Upper lobe of right lung (tissue), 1 donor: ENCODE data around the gene SLC6A18. TPM values are rescaled to one million over a fixed set of nuclear protein-coding genes. Genes with fewer than 3 reads are reported as not detected.

Experiments used
- ATAC-seq: fragments of 200-7000 bp; cut with Tn5 transposase; one replicate; pipeline ENCODE4 v1.9.1; 2020; ENCODE audit warnings: mild to moderate bottlenecking, moderate library complexity
- DNase-seq: peaks from one replicate; pipeline ENCODE4 v3.0.0-alpha.2; 2020
- H3K27ac ChIP-seq: fragments of 200-600 bp; one replicate; pipeline ENCODE4 v1.8.0; 2022
- H3K27me3 ChIP-seq: fragments of 200-600 bp; one replicate; pipeline ENCODE4 v1.8.0; 2022; ENCODE audit warnings: mild to moderate bottlenecking
- H3K36me3 ChIP-seq: fragments of 200-600 bp; one replicate; pipeline ENCODE4 v1.8.0; 2022
- H3K4me1 ChIP-seq: fragments of 200-600 bp; one replicate; pipeline ENCODE4 v1.8.0; 2022
- H3K4me3 ChIP-seq: fragments of 200-600 bp; one replicate; pipeline ENCODE4 v1.8.0; 2022; ENCODE audit warnings: mild to moderate bottlenecking
- H3K9me3 ChIP-seq: fragments of 200-600 bp; one replicate; pipeline ENCODE4 v1.8.0; 2022
- intact Hi-C: fragments of 100-400 bp; cut with DNase I; formaldehyde crosslinking; loops from one replicate; pipeline ENCODE4 v1.11.0; 2022
- total RNA-seq: library from RNA; stranded (reverse); fragmentation: NEBNext Ultra II Directional; extraction: Animal tissue kit (Norgen Biotek cat#: 25700); gene quantifications from one replicate; pipeline ENCODE4 v1.2.1, GENCODE V29; 2021
- TF ChIP-seq, protein P1 (sequence below): fragments of 200-600 bp; IDR thresholded peaks from one replicate; pipeline ENCODE4 v1.8.0; 2022; ENCODE audit warnings: antibody characterized with exemption
- donor health status: DM: no; HTN: yes; CAD: no; lungs with severe emphysema.

The SLC6A18 gene
- total RNA-seq, 1 donor from 2014 or later = not detected

DNA sequence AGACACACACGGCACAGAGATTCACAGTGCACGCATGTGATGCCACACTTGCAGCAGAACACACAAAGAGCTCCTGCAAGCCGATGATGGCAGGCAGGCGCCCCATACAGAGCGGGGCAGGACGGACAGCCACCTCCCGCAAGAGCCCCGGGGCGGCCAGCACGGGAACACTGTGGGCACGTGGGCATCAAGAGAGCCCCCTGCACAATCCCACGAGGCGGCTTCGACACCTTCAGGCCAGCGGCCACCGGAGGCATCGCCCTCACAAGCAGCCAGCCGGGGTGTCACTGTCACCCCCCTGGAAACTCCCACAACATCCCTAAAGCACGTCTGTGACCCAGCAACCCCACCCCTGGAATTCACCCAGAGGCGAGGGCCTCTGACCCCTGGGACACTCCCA, 51.7 kb downstream of the SLC6A18 start:
- Histone ChIP-seq H3K27me3 (no peaks in the 10 kb centered on the region), H3K4me3 (no peak overlapping the region), H3K9me3 (no peaks in the 10 kb centered on the region), H3K4me1 (no peaks in the 10 kb centered on the region), H3K36me3 (no peaks in the 10 kb centered on the region), H3K27ac (no peak overlapping the region)
- ATAC-seq (no peak), DNase-seq (no peak)
- TF ChIP-seq, protein P1, sequence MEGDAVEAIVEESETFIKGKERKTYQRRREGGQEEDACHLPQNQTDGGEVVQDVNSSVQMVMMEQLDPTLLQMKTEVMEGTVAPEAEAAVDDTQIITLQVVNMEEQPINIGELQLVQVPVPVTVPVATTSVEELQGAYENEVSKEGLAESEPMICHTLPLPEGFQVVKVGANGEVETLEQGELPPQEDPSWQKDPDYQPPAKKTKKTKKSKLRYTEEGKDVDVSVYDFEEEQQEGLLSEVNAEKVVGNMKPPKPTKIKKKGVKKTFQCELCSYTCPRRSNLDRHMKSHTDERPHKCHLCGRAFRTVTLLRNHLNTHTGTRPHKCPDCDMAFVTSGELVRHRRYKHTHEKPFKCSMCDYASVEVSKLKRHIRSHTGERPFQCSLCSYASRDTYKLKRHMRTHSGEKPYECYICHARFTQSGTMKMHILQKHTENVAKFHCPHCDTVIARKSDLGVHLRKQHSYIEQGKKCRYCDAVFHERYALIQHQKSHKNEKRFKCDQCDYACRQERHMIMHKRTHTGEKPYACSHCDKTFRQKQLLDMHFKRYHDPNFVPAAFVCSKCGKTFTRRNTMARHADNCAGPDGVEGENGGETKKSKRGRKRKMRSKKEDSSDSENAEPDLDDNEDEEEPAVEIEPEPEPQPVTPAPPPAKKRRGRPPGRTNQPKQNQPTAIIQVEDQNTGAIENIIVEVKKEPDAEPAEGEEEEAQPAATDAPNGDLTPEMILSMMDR = no peak
- intact Hi-C loops = no loop called here

DNA sequence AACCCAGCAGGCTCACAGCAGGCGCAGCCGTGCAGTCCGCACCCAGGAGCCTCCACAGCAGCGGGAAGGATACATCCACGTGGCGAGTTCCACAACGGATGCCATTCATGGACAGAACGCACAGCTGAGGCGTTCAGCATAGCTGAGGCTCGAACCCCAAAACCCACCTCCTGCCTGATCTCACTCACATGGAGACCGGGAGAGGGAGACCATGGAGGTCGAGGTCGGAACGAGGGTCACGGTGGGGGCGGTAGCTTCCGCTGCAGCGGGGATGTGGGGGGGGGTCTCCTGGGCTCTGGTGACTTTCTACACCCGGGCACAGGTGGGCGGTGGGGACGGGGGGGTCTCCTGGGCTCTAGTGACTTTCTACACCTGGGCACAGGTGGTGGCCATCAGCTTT, 52.1 kb downstream of the SLC6A18 start:
- no peak overlapping the region for H3K4me3 ChIP-seq
- intact Hi-C loops = no loop called here
- ATAC-seq (no peak), DNase-seq (no peak)
- no peaks in the 10 kb centered on the region for H3K4me1 ChIP-seq
- H3K27me3 ChIP-seq = no peaks in the 10 kb centered on the region
- H3K27ac ChIP-seq = no peak overlapping the region
- TF ChIP-seq, protein P1 = no peak
- no peaks in the 10 kb centered on the region for H3K9me3 ChIP-seq
- no peaks in the 10 kb centered on the region for H3K36me3 ChIP-seq

DNA sequence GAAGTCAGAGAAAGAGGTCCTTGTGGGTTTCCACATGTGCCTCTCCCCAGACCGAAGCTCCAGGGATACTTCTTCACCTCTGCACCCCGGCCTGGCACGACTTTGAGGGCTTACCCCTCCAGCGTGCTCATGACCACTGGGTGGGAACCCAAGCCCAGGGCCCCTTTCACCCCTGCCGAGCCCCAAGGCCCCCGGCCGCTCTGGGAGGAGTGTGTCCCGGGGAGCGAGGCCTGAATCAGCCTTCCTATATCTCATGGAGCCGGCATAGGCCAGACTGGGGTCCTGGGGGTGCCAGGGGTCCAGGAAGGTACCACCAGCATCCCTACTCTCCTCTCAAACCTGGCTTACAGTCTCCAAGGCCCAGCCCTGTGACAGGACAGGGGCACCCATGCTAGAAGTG, 52.6 kb downstream of the SLC6A18 start:
- intact Hi-C loops = no loop called here
- Histone ChIP-seq H3K27ac (no peak overlapping the region), H3K9me3 (no peaks in the 10 kb centered on the region), H3K4me1 (no peaks in the 10 kb centered on the region), H3K4me3 (no peak overlapping the region), H3K36me3 (no peaks in the 10 kb centered on the region), H3K27me3 (no peaks in the 10 kb centered on the region)
- DNase-seq (no peak), ATAC-seq (no peak)
- TF ChIP-seq, protein P1 = no peak

DNA sequence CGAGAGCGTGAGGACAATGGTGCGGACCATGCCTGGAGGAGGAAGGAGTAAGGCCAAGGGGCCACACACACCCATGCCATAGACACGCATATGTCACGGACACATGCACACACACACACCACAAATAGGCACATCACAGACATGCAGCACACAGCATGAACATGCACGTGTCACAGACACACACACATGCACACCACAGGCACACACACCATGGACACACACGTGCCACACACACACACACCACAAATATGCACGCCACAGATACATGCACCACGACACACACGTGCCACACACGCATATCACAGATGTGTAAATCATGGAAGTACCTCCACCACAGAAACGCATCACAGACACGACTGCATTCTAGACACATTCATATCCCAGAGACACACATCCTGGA, 53.0 kb downstream of the SLC6A18 start:
- no peak for ATAC-seq
- Histone ChIP-seq H3K9me3 (no peaks in the 10 kb centered on the region), H3K4me1 (no peaks in the 10 kb centered on the region), H3K27me3 (no peaks in the 10 kb centered on the region), H3K27ac (no peak overlapping the region), H3K36me3 (no peaks in the 10 kb centered on the region), H3K4me3 (no peak overlapping the region)
- intact Hi-C loops = no loop called here
- DNase-seq = no peak
- TF ChIP-seq, protein P1 = no peak

DNA sequence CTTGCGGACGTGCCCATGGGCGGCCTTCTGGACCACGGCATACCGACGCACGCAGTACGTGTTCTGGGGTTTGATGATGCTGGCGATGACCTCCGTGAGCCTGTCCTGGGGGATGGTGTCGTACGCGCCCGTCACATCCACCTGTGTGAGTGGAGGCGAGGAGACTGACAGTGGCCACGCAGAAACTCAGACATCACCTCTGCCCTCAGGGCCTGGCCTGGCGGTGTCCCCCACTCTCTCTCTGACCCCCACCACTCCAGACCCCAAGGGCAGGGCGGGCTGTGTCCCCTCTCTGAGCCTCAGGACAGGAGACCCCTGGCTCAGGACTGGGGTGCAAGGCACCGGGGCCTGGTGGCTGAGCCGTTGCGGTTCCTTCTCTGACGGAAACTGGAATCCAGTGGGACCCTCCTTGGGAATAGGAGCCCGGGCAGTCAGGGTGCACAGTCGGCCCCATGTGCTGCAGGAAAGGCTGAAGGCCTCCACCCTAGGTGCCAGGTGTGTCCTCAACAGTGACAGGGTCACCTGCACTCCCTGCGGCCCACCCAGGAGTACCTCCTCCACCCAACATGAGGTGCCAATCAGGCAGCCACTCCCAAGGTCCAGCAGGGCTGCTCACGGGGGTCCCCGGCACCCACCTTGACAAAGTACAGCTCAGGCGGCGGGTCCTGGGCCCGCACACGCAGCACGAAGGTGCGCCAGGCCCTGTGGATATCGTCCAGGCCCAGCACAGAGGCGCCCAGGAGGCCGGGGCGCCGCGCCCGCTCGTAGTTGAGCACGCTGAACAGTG, 53.7 kb downstream of the SLC6A18 start:
- Histone ChIP-seq H3K4me3 (no peak overlapping the region), H3K27ac (no peak overlapping the region), H3K9me3 (no peaks in the 10 kb centered on the region), H3K4me1 (no peaks in the 10 kb centered on the region), H3K36me3 (no peaks in the 10 kb centered on the region), H3K27me3 (no peaks in the 10 kb centered on the region)
- TF ChIP-seq, protein P1 = no peak
- intact Hi-C loops = no loop called here
- DNase-seq (peak; percentile 48), ATAC-seq (peak; percentile 15)
